Neural progenitor cell (in vitro differentiated cells): Measurements from ENCODE around the gene CAMK2A.

Experiments
- EZH2 ChIP-seq: fragments of 200-600 bp; sonication (generic); IDR thresholded peaks from 2 replicates; pipeline ENCODE4 v1.6.1; 2017; ENCODE audit warnings: antibody characterized with exemption, mild to moderate bottlenecking, moderate library complexity
- TF ChIP-seq, protein P1 (sequence below): fragments of 200-600 bp; sonication (generic); IDR thresholded peaks from 2 replicates; pipeline ENCODE4 v1.5.1; 2017; ENCODE audit warnings: antibody characterized with exemption, mild to moderate bottlenecking

GRCh38 chr5:150265870-150266383 lies 23.6 kb downstream of the CAMK2A start:
- TF ChIP-seq, protein P1, sequence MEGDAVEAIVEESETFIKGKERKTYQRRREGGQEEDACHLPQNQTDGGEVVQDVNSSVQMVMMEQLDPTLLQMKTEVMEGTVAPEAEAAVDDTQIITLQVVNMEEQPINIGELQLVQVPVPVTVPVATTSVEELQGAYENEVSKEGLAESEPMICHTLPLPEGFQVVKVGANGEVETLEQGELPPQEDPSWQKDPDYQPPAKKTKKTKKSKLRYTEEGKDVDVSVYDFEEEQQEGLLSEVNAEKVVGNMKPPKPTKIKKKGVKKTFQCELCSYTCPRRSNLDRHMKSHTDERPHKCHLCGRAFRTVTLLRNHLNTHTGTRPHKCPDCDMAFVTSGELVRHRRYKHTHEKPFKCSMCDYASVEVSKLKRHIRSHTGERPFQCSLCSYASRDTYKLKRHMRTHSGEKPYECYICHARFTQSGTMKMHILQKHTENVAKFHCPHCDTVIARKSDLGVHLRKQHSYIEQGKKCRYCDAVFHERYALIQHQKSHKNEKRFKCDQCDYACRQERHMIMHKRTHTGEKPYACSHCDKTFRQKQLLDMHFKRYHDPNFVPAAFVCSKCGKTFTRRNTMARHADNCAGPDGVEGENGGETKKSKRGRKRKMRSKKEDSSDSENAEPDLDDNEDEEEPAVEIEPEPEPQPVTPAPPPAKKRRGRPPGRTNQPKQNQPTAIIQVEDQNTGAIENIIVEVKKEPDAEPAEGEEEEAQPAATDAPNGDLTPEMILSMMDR = no peak
- no peak for TF ChIP-seq EZH2
